GM18499 (cell line): ENCODE data around the gene DCST2.

ENCODE experiments used
- ATAC-seq: cut with Tn5 transposase; IDR thresholded peaks from one replicate; pipeline ENCODE4 v1.9.1; 2021; ENCODE audit warnings: moderate number of reproducible peaks; ENCODE audit not compliant: insufficient read depth, unreplicated experiment

The DCST2 gene

GRCh38 chr1:155030243-155030795 is 3.3 kb downstream of the DCST2 start:
- ATAC-seq: no peak

DNA sequence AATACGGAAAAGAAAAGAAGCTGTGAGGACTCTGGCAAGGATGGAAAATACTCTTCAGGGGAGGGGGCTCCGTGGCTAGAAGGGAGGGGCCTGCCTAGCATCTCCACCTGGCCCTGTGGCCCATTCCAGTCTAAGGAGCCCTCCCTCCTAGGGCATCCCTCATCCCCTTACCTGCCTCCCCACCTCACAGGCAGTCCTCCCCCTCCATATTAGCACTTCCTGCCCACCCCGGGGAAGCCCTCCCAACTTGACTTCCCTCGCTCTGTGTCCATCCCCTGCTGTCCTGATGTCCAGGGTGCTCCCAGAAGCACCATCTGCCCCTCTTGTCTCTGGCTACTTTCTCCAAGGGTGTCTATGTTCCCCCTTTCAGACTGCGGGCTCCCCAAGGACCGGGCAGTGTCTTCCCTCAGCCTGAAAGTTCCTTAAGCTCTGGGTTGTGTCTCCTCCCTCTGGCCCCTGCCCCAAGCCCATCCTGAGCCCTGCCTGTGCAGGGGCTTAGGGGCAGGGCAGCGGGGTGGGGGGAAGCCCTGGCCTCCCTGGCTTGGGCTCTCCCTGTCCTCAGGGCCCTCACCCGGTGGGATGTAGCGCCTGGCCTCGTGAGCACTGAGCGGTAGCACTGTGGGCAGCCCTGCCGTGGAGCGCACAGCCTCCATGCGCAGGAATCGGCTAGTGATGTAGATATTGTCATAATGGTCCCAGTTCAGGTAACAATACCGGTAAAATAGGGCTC is 3.9 kb downstream of the DCST2 start:
- ATAC-seq: no peak

DNA sequence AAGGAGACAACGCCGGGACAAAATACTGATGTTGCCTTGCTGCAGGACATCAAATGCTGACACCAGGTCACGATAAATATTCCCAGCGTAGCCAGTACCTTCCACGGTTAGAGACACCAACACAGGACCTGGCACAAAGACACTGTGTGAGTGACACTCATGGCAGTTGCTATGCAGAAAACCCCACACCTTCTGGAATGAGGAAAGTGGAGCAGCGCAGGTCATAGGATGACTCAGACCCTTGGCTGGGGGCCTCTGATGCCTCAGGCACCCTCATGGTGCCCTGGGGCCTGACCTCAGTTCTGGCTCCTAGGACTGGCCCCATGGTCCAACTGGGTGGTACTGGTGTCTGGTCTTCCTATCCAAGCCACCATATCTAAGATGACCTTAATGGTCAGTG is 7.0 kb downstream of the DCST2 start:
- ATAC-seq: no peak

GRCh38 chr1:155026154-155026553 is 7.4 kb downstream of the DCST2 start:
- ATAC-seq: no peak

DNA sequence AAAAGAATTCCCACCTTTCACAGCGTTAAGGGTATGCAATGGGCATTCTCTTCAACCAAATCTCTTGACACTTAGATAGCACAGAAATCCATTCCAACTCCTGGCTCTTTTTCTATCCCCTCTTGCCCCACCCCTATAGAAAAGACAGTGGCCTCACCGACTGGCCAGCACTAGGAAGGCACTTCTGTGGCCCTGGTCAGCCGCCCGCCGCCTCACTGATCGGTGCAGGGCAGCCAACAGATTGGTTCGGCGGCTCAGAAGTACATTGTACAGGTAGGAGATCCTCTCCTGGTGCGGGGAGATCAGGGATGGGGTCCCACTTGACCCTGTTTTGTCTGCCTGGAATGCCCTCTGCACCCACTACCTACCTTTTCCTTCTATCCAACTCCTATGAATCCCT is 9.3 kb downstream of the DCST2 start:
- no peak for ATAC-seq

DNA sequence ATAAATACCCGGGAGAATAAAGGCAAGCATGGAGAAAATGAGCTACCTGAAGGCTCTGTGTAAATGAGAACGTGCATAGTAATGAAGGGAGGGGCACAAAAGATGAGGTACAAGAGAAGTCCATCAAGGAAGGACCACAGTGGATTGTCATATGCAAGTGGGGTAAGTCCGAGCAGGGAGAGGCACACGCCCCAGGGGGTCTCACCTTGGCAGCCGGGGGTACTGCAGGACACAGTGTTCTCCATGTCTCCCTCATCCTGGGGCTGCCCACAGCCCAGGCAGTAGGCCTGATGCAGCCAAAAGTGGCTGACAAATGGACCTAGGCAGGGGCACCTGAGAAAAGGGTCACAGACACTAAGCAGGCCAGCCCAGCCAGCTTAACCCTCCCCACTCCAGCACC is 10.0 kb downstream of the DCST2 start:
- ATAC-seq: no peak

DNA sequence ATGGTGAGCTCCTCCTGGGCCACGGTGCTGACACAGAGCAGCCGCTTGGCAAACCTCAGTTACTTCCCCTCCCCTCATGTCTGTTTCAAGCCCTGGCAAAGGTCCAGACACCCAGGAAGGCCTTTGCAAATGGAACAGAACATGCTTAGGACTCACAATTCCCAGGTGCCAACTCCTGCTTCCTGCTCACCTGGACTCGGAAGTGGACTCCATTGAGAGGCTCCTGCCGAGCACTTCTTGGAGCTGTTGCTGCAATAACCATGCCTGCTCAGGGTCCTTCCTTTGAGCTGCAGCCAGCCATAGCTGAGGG is 10.7 kb downstream of the DCST2 start:
- ATAC-seq: no peak

DNA sequence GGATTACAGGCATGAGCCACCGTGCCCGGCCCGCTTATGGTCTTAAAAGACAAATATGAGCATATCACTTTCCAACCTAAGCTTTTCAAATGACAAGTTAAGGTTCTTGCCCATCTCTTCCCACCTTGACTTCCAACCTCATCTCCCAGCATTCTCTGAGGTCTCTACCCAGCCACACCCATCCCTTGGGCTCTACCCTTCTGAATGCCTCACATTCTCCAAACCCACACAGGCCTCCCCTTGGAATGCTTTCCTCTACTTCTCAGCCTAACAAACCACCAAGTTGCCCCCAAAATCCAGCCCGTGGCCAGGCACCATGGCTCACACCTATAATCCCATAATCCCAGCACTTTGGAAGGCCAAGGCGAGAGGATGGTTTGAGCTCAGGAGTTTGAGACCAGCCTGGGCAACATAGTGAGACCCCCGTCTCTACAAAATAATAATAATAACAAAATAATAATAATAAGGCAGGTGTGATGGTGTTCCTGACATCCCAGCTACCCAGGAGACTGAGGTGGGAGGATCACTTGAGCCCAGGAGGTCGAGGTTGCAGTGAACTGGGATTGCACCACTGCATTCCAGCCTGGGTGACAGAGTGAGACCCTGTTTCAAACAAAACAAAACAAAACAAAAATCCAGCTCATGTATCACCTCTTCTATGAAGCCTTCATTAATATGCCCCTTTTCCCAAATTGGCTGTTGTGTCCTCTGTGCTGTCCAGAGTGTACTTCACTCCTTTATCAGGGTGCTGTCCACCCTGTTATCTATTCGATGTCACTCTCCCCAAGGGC is 11.2 kb downstream of the DCST2 start:
- ATAC-seq: no peak

DNA sequence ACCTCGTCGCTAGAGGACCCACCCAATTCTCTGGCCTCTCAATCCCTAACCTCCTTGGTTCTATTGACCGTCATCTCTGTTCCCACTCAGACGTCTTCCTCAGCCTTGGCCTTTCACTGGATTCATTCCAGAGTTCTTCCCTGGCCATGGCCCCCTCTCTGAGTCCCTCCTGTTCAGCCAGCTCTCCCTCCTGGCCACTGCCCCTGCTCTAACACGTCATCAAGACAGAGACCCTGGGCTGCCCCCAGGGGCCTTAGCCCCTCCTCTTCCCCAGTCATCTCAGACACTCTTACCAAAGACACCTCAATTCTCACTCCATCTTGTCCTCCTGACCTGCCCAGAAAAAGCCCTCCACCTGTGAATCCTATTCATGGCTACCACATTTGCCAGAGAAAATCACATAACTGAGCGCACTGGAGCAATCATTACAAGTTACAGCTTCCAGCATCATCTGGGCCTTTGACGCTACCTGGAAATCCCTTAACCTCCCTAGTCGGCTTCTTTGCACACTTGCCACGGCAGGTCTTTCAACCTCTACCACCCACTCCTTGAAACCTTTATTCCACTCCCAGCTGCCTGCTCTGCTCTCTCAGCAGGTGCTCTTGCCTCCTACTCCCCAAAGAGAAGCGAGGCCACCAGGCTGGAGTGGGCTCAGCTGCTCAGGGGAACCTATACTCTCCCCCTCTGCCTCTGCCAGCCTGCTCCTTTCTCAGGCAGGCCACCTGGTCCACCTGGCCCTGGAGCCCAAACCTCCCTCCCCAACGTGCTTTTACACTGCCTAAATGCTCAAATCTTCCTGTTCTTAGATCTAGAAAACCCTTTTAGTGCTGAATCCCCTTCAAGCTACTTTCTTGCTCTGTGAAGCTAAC is 14.0 kb downstream of the DCST2 start:
- ATAC-seq: no peak

- ATAC-seq: no peak
These were observed 14.8 kb downstream of the DCST2 start for GRCh38 chr1:155018617-155019348.

GRCh38 chr1:155017946-155018316 is 15.7 kb downstream of the DCST2 start:
- no peak for ATAC-seq

- no peak for ATAC-seq
These were observed 16.3 kb downstream of the DCST2 start for GRCh38 chr1:155017041-155017945.

DNA sequence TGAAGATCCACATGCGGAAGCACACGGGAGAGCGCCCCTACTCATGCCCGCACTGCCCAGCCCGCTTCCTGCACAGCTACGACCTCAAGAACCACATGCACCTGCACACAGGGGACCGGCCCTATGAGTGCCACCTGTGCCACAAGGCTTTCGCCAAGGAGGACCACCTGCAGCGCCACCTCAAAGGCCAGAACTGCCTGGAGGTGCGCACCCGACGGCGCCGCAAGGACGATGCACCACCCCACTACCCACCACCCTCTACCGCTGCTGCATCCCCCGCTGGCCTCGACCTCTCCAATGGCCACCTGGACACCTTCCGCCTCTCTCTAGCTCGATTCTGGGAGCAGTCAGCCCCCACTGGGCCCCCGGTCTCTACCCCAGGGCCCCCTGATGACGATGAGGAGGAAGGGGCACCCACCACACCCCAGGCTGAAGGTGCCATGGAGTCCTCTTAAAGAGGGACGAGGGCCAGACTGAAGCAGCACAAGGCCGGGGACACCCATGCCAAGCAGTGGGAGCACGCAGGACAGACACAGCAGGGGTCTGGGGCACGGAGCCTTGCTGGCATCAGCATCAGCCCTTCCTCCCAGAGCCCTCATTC is 17.2 kb downstream of the DCST2 start:
- no peak for ATAC-seq

- no peak for ATAC-seq
These were observed 17.9 kb downstream of the DCST2 start for GRCh38 chr1:155015527-155016230.

DNA sequence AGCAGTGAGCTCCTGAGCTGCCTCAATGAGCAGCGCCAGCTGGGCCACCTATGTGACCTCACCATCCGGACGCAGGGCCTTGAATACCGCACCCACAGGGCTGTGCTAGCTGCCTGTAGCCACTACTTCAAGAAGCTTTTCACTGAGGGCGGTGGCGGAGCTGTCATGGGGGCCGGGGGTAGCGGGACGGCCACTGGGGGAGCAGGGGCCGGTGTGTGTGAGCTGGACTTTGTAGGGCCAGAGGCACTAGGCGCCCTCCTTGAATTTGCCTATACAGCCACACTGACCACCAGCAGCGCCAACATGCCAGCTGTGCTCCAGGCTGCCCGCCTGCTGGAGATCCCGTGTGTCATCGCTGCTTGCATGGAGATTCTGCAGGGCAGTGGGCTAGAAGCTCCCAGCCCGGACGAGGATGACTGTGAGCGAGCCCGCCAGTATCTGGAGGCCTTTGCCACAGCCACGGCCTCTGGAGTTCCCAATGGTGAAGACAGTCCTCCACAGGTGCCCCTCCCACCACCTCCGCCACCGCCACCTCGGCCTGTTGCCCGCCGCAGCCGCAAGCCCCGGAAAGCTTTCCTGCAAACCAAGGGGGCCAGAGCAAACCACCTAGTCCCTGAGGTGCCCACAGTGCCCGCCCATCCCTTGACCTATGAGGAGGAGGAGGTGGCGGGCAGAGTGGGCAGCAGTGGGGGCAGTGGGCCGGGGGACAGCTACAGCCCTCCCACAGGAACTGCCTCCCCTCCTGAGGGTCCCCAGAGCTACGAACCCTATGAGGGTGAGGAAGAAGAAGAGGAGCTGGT is 18.7 kb downstream of the DCST2 start:
- no peak for ATAC-seq

- ATAC-seq: no peak
These were observed 19.9 kb downstream of the DCST2 start for GRCh38 chr1:155013632-155014031.

DNA sequence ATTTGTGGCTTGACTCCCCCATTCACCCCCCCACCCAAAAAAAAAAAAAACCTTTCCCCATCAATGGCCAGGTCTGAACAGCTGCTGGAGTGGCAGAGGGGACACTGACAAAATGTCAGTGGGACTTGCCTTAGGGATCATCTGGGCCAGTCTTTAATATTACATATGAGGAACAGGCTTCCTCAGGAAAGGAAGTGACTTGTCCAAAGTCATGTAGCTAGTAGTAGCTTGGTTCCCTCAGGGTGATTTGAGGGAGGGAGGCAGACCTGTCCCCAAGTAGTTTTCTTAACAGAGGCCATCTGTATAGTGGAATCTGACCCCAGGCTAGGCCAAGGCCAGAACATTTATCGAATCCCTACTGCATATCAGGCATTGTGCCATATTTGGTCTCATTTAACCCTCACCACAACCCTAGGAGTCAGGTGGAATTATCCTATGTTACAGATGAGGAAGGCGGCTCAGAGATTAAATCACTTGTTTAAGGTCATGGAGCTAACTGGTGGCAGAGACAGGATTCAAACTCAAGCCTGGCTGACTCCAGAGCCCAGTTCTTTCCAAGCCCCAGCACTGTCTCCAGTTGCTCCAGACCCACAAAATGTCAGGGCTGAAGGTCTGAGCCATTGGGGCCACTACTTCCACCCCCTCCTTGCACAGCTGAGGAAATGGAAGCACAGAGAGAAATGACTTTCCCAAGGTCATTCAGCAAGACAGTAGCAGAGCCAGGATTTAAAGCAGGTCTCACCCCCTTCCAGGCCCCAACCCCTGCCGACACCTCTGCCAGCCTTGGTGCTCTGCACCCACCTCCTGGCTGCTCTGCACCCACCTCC is 20.6 kb downstream of the DCST2 start:
- no peak for ATAC-seq
